Spleen (tissue), 11 donors: ENCODE data around the gene GABRB1. TPM values are rescaled to one million over a fixed set of nuclear protein-coding genes. Genes with fewer than 3 reads are reported as not detected.

ENCODE experiments used
- DNase-seq: peaks from one replicate; pipeline ENCODE4 v3.0.0-alpha.2; 2020
- H3K27ac ChIP-seq, 8 donors: fragments of 200-600 bp; sonication (generic) in 7 of 8; 1 replicate in 4 of 8; 2 replicates in 4 of 8; pipeline versions ENCODE4 v1.5.0 to v1.8.0; 2016 to 2021; ENCODE audit warnings: inconsistent platforms in 4 of 8, mild to moderate bottlenecking in 4 of 8, moderate library complexity in 1 of 8
- H3K27me3 ChIP-seq, 7 donors: fragments of 200-600 bp; sonication (generic) in 6 of 7; replicated peaks in 1 of 7; 1 replicate in 4 of 7; 2 replicates in 3 of 7; pipeline versions ENCODE4 v1.5.0 to v1.8.0; 2016 to 2021; ENCODE audit warnings: inconsistent platforms in 3 of 7, mild to moderate bottlenecking in 1 of 7
- H3K36me3 ChIP-seq, 6 donors: fragments of 200-600 bp; sonication (generic) in 5 of 6; 1 replicate in 4 of 6; 2 replicates in 2 of 6; pipeline versions ENCODE4 v1.5.0 to v1.8.0; 2016 to 2021; ENCODE audit warnings: inconsistent platforms in 2 of 6
- H3K4me1 ChIP-seq, 6 donors: fragments of 200-600 bp; sonication (generic) in 5 of 6; 1 replicate in 3 of 6; 2 replicates in 3 of 6; pipeline versions ENCODE4 v1.5.0 to v1.8.0; 2016 to 2021; ENCODE audit warnings: inconsistent platforms in 3 of 6
- H3K4me3 ChIP-seq, 8 donors: fragments of 200-600 bp; sonication (generic) in 7 of 8; 1 replicate in 4 of 8; 2 replicates in 4 of 8; pipeline versions ENCODE4 v1.5.0 to v1.8.0; 2016 to 2021; ENCODE audit warnings: inconsistent platforms in 4 of 8, mild to moderate bottlenecking in 4 of 8, moderate library complexity in 2 of 8
- H3K9me3 ChIP-seq, 8 donors: fragments of 200-600 bp; sonication (generic) in 7 of 8; 1 replicate in 4 of 8; 2 replicates in 4 of 8; pipeline versions ENCODE4 v1.5.0 to v1.8.0; 2016 to 2021; ENCODE audit warnings: inconsistent platforms in 4 of 8
- POLR2A ChIP-seq, 3 donors: fragments of 450-650 bp; IDR thresholded peaks; one replicate each; pipeline ENCODE4 v1.5.1; 2017; ENCODE audit warnings: antibody characterized with exemption in 3 of 3, mild to moderate bottlenecking in 1 of 3
- POLR2AphosphoS5 ChIP-seq, 3 donors: sonication (generic); formaldehyde crosslinking; IDR thresholded peaks; one replicate each; pipeline ENCODE4 v1.5.1; 2017; ENCODE audit warnings: antibody characterized with exemption in 3 of 3
- WGBS, 5 donors: extraction: QIAGEN DNeasy Blood & Tissue Kit in 3 of 5; methylation state at CpG; one replicate each; pipeline versions ENCODE4 v1.1.5 to v1.1.7; 2013 to 2018; 5-methylcytosine and 5-hydroxymethylcytosine counted together
- intact Hi-C: fragments of 100-400 bp; cut with DNase I; formaldehyde crosslinking; loops from one replicate; pipeline ENCODE4 v1.15.0; 2023; ENCODE audit warnings: low total_unique reads
- polyA plus RNA-seq, 3 donors: library from polyadenylated mRNA; stranded (reverse); fragments of 200-250 nt; gene quantifications; one replicate each; pipeline ENCODE4 v1.2.1, GENCODE V29; 2013
- total RNA-seq, 7 donors: library from RNA; depleted of rRNA in 3 of 7; stranded (reverse); fragments of >200 nt in 3 of 7; fragmentation: NEBNext Ultra II Directional in 4 of 7; extraction: Animal tissue kit (Norgen Biotek cat#: 25700) in 4 of 7; gene quantifications; one replicate each; pipeline versions ENCODE4 v1.1.0 to v1.2.1, GENCODE V29; 2016 to 2021
- TF ChIP-seq, protein P1 (sequence below), 11 experiments: fragments of 200-600 bp in 7 of 11; fragments of 450-650 bp in 4 of 11; sonication (generic) in 4 of 11; IDR thresholded peaks in 8 of 11; conservative IDR thresholded peaks in 3 of 11; 1 replicate in 7 of 11; 2 replicates in 4 of 11; pipeline versions ENCODE4 v1.4.0 to v1.8.0; 2016 to 2021; ENCODE audit warnings: antibody characterized with exemption in 11 of 11, inconsistent platforms in 4 of 11, mild to moderate bottlenecking in 1 of 11
- donor health status: healthy with polysubstance abuse.
- donor health status: DM: no; HTN: no; CAD: no; lungs with moderate emphysema.
- donor health status: DM: no; HTN: no; CAD: no.
- donor health status: Bipolar disorder and iron deficiency.
- donor health status: healthy.
- donor health status: DM: no; HTN: no; CAD: no.
- donor health status: DM: yes; HTN: yes; CAD: no.

Gene GABRB1
- total and polyA plus RNA-seq, 10 donors, result not detected

- Histone ChIP-seq H3K36me3 (no peaks in the 10 kb centered on the region), H3K27me3 (peaks cover 0 to 57% (median 16%) of the 10 kb centered on the region in 7 donors), H3K4me3 (peak within 1 kb of the TSS in 6 of 8 donors; percentile 6 to 57 (median 14)), H3K27ac (no peak within 1 kb of the TSS), H3K9me3 (no peaks in the 10 kb centered on the region), H3K4me1 (peaks cover 0 to 16% (median 13%) of the 10 kb centered on the region in 6 donors)
- WGBS, 5 donors, result 3 to 12% (median 5%) methylated on average over 37 to 67 of the region's 67 CpGs
- TF ChIP-seq, protein P1, sequence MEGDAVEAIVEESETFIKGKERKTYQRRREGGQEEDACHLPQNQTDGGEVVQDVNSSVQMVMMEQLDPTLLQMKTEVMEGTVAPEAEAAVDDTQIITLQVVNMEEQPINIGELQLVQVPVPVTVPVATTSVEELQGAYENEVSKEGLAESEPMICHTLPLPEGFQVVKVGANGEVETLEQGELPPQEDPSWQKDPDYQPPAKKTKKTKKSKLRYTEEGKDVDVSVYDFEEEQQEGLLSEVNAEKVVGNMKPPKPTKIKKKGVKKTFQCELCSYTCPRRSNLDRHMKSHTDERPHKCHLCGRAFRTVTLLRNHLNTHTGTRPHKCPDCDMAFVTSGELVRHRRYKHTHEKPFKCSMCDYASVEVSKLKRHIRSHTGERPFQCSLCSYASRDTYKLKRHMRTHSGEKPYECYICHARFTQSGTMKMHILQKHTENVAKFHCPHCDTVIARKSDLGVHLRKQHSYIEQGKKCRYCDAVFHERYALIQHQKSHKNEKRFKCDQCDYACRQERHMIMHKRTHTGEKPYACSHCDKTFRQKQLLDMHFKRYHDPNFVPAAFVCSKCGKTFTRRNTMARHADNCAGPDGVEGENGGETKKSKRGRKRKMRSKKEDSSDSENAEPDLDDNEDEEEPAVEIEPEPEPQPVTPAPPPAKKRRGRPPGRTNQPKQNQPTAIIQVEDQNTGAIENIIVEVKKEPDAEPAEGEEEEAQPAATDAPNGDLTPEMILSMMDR (IDR thresholded peaks at IDR 0.05 in 8 of 11, conservative IDR thresholded peaks at IDR 0.05 in 3 of 11), result no peak
- TF ChIP-seq POLR2A (IDR thresholded peaks at IDR 0.05) (no peak), POLR2AphosphoS5 (IDR thresholded peaks at IDR 0.05) (no peak)
- intact Hi-C loops, result no loop called here
- no peak for DNase-seq
Measured at GRCh38 chr4:46993075-46994006, 38.0 kb upstream of the GABRB1 start, which contains the start of gene GABRA4. Gene GABRA4, minus strand, starts transcription at chr4:46993581. Its CDS starts 157 bp downstream, at chr4:46993424.

DNA sequence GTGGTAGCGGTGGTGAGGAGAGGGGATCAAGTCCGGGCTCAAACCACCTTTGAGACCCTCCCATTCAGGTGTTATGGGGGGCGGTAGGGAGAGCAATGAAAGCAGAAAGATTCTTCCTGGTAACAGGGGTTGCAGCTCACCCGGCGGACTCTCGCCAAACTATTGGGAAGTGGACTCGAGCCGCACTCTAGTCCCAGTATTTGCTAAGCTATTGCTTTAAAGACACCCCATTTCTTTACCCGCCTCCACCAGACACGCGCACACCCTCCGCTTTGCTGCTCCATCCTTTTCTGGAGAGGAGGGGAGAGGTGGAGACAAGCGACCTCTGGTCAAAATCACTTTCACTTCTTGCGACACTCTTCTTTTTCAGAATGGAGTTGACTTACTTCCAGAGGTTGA is 37.4 kb upstream of the GABRB1 start:
- TF ChIP-seq POLR2AphosphoS5 (IDR thresholded peaks at IDR 0.05) (no peak), POLR2A (IDR thresholded peaks at IDR 0.05) (no peak)
- TF ChIP-seq, protein P1 (IDR thresholded peaks at IDR 0.05 in 8 of 11, conservative IDR thresholded peaks at IDR 0.05 in 3 of 11), result no peak
- Histone ChIP-seq H3K4me3 (peak overlapping the region in 4 of 8 donors; percentile 6 to 57 (median 15)), H3K4me1 (peaks cover 0 to 16% (median 13%) of the 10 kb centered on the region in 6 donors), H3K9me3 (no peaks in the 10 kb centered on the region), H3K36me3 (no peaks in the 10 kb centered on the region), H3K27ac (no peak overlapping the region), H3K27me3 (peaks cover 0 to 57% (median 16%) of the 10 kb centered on the region in 7 donors)
- no peak for DNase-seq
- WGBS, 5 donors, result 2 to 6% (median 3%) methylated on average over 14 of the region's 14 CpGs
- intact Hi-C loops, result no loop called here

DNA sequence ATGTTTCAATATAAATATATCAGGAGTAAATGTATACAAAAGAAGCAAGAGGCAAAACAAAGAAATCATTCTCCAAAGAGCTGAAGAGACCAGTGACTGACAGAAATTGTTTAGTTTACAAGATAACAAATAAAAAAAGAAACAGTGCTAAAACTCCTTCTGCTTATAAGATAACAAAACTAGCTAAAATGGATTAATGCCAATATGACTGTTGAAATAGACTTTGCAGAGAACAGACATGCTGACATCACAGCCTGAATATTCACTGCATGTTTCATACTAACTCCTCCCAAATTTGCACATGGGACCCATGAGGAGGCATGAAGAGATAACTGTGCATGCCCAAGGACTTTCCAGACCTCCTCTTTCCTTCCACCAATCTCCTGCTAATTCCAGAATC is 31.8 kb upstream of the GABRB1 start:
- intact Hi-C loops, result no loop called here
- no peak overlapping the region for H3K27ac ChIP-seq
- no peak for TF ChIP-seq POLR2AphosphoS5 (IDR thresholded peaks at IDR 0.05)
- TF ChIP-seq POLR2A (IDR thresholded peaks at IDR 0.05), result no peak
- TF ChIP-seq, protein P1 (IDR thresholded peaks at IDR 0.05 in 8 of 11, conservative IDR thresholded peaks at IDR 0.05 in 3 of 11), result no peak
- H3K9me3 ChIP-seq, result no peaks in the 10 kb centered on the region
- H3K4me1 ChIP-seq, result no peaks in the 10 kb centered on the region
- no peak overlapping the region for H3K4me3 ChIP-seq
- no peaks in the 10 kb centered on the region for H3K36me3 ChIP-seq
- no peak for DNase-seq
- H3K27me3 ChIP-seq, result peaks cover 0 to 16% (median 7%) of the 10 kb centered on the region in 7 donors

GRCh38 chr4:47000406-47000805 is 31.0 kb upstream of the GABRB1 start:
- no peak for DNase-seq
- H3K4me1 ChIP-seq, result no peaks in the 10 kb centered on the region
- H3K36me3 ChIP-seq, result no peaks in the 10 kb centered on the region
- TF ChIP-seq, protein P1 (IDR thresholded peaks at IDR 0.05 in 8 of 11, conservative IDR thresholded peaks at IDR 0.05 in 3 of 11), result no peak
- TF ChIP-seq POLR2AphosphoS5 (IDR thresholded peaks at IDR 0.05) (no peak), POLR2A (IDR thresholded peaks at IDR 0.05) (no peak)
- no peaks in the 10 kb centered on the region for H3K9me3 ChIP-seq
- 63 to 100% (median 91%) methylated on average over 1 of the region's 1 CpG for WGBS, 5 donors
- no peak overlapping the region for H3K27ac ChIP-seq
- H3K27me3 ChIP-seq, result peaks cover 0 to 8% (median 0%) of the 10 kb centered on the region in 7 donors
- intact Hi-C loops, result no loop called here
- H3K4me3 ChIP-seq, result no peak overlapping the region
